Measurements from ENCODE around the gene PPP2R5A.
"Not testable (repeated sequence)": the region's sequence is repeated elsewhere in the genome, so short reads cannot be mapped to it uniquely, and the experiment has no call there.

The PPP2R5A gene

GRCh38 chr1:212364985-212365384 is 79.8 kb downstream of the PPP2R5A start:
- no peak for DNase-seq

DNA sequence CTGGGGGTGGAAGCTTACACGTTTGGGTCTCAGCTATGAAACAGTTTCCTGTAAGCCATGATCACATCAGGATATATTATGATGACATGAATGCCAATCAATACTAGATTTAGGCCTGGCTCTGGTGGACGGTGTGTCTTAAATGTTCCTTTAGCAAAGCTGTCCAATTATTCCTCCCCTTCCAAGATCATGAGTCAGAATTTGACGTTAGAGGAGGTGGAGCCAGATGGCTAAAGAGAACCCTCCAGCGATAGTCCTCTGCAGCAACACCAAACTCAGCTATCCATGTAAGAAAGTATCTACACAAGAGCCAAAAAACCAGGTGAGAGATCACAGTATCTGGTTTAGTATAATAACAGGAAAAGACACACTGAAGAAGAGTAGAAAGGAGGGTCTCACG is 81.7 kb downstream of the PPP2R5A start:
- no peak for DNase-seq

GRCh38 chr1:212367474-212368072 is 82.4 kb downstream of the PPP2R5A start:
- DNase-seq: no peak

- peak; percentile 34 for DNase-seq
Observed at GRCh38 chr1:212368073-212368484, 82.9 kb downstream of the PPP2R5A start.

GRCh38 chr1:212375986-212376385 is 90.8 kb downstream of the PPP2R5A start:
- DNase-seq: no peak

DNA sequence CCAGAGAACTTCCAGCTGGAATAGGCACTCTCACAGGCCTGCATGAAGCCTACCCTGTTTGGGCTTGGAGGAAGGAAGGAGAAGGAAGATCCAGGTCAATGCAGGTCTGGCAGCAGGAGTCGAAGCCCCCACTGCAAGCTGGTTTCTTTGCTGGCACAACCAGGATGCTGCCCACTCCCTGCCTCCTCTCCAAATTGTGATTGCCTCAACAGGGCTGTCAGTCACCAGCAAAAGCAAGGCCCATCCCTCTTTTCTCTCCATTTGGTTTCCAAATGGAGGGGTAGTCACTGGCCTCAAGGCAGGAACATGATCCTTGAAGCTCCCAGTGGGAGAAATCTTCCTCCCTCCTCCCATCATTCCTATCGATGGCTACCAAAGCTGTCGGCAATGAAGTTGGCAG is 92.4 kb downstream of the PPP2R5A start:
- no peak for DNase-seq

DNA sequence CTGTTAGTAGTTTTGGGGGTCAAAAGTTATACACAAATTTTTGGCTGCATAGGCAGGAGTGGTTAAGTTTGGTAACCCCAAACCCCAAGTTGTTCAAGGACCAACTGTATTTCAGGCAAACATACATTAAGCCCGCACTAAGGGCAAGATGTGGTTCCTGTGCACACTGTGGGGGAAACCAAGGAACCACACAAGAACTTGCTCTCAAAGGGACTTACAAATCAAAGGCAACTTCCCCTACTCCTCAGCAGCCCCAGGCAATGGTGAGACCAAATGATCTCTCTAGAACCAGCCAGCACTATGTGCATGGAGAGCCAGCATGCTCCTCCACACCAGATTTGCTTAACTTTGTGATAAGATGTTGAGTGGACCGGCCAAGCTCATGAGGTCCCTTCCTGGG is 94.2 kb downstream of the PPP2R5A start:
- no peak for DNase-seq

GRCh38 chr1:212381397-212382035 is 96.3 kb downstream of the PPP2R5A start:
- DNase-seq: no peak

GRCh38 chr1:212386029-212386428 is 100.8 kb downstream of the PPP2R5A start:
- DNase-seq: no peak

DNA sequence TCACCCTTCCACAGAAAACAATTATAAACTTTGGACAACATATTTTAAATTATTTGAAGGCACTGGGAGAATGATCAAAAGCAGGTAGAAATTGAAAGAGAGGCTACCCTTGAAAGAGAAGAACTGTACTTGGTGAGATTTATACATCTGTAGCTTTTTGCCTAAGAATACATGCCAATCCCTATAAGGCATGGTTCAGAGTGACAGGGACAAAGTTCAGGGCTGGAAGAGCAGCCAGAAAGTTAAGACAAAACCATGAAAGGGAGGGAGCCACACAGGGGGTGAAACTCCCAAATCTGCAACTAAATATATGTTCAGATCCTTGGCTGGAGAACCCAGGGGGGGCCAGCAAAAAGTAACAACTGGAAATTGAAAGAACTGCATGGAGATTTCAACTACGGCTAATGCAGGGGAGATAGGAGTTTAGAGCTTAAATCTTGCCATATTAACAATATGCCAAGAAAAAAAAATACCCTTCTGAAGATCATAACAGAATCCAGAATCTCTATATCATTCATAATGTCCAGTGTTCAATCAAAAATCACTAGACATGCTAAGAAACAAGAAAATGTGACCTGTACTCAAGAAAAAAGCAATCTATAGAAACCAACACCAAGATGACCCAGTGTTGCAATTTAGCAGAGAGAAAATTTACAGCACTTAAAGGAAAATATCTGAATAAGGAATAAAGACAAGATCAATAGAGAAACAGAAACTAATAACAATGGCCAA is 103.9 kb downstream of the PPP2R5A start:
- DNase-seq: no peak

DNA sequence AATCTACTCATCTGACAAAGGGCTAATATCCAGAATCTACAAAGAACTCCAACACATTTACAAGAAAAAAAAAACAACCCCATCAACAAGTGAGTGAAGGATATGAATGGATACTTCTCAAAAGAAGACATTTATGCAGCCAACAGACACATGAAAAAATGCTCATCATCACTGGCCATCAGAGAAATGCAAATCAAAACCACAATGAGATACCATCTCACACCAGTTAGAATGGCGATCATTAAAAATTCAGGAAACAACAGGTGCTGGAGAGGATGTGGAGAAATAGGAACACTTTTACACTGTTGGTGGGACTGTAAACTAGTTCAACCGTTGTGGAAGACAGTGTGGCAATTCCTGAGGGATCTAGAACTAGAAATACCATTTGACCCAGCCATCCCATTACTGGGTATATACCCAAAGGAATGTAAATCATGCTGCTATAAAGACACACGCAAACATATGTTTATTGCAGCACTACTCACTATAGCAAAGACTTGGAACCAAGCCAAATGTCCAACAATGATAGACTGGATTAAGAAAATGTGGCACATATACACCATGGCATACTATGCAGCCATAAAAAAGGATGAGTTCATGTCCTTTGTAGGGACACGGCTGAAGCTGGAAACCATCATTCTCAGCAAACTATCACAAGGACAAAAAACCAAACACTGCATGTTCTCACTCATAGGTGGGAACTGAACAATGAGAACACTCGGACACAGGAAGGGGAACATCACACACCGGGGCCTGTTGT is 110.6 kb downstream of the PPP2R5A start:
- DNase-seq: not testable (repeated sequence)

GRCh38 chr1:212396638-212397037 is 111.4 kb downstream of the PPP2R5A start:
- DNase-seq: no peak

DNA sequence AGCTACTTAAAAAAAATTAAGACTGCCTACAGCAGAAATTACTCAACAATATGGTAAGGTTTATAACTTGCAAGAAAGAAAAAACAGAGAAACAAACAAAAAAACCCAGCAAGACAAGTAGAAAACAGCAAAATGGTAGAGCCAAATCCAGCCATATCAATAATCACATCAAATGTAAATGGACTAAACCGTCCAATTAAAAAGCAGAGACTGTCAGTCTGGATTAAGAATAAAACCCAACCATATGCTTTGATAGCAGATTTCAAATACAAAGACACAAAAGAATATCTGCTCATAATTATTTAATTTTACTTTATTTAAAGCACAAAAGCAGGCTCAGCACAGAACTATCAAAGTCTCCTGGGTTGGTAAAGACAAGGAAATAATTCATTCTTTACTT is 112.0 kb downstream of the PPP2R5A start:
- no peak for DNase-seq

DNA sequence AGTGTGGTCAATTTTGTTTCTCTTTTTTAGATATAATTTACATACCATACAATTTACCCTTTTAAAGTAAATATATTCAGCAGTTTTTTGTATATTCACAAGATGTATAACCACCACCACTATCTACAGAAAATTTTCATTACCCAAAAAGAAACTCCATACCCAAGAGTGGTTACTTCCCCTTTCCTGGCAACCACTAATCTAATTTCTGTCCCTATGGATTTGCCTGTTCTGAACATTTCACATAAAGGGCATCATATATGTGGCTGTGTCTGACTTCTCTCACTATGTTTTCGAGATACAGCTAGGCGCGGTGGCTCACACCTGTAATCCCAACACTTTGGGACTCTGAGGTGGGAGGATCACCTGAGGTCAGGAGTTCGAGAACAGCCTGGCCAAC is 115.8 kb downstream of the PPP2R5A start:
- no peak for DNase-seq

- no peak for DNase-seq
Observed at GRCh38 chr1:212401838-212402582, 116.8 kb downstream of the PPP2R5A start.

- DNase-seq: no peak
Observed at GRCh38 chr1:212402666-212403321, 117.6 kb downstream of the PPP2R5A start.

- no peak for DNase-seq
Observed at GRCh38 chr1:212410231-212410820, 125.1 kb downstream of the PPP2R5A start.

Measured in stimulated activated CD4-positive, alpha-beta T cell treated with anti-CD3 and anti-CD28 coated beads, Interleukin-4, amount 100 ng/mL, for 1 hour (primary cell).